GM18873 (cell line): ENCODE measurements around the gene RIMOC1.
"Not testable (repeated sequence)": the region's sequence is repeated elsewhere in the genome, so short reads cannot be mapped to it uniquely, and the experiment has no call there.

Experiments used
- ATAC-seq: cut with Tn5 transposase; IDR thresholded peaks from one replicate; pipeline ENCODE4 v1.9.1; 2021; ENCODE audit warnings: mild to moderate bottlenecking, moderate library complexity, moderate number of reproducible peaks; ENCODE audit not compliant: unreplicated experiment, low FRiP score

Gene RIMOC1

GRCh38 chr5:41885286-41885685 lies 18.9 kb upstream of the RIMOC1 start:
- no peak for ATAC-seq

- no peak for ATAC-seq
These were observed 13.0 kb upstream of the RIMOC1 start for GRCh38 chr5:41891066-41891707.

- no peak for ATAC-seq
These were observed 12.1 kb upstream of the RIMOC1 start for GRCh38 chr5:41892031-41892430.

- ATAC-seq = peak; percentile 65
These were observed 10.9 kb upstream of the RIMOC1 start for GRCh38 chr5:41893074-41893851.

GRCh38 chr5:41896230-41896629 lies 7.9 kb upstream of the RIMOC1 start:
- no peak for ATAC-seq

- no peak for ATAC-seq
These were observed 707 bp upstream of the RIMOC1 start for GRCh38 chr5:41903382-41903891.

GRCh38 chr5:41906151-41906550 lies 2.0 kb downstream of the RIMOC1 start:
- no peak for ATAC-seq

- no peak for ATAC-seq
These were observed 4.4 kb downstream of the RIMOC1 start for GRCh38 chr5:41908374-41909079.

- no peak for ATAC-seq
These were observed 14.0 kb downstream of the RIMOC1 start for GRCh38 chr5:41918105-41918504.

- no peak for ATAC-seq
These were observed 17.0 kb downstream of the RIMOC1 start for GRCh38 chr5:41921166-41921565.

GRCh38 chr5:41921874-41922273 lies 17.7 kb downstream of the RIMOC1 start:
- no peak for ATAC-seq

- no peak for ATAC-seq
These were observed 20.4 kb downstream of the RIMOC1 start for GRCh38 chr5:41924526-41924871.

- ATAC-seq = peak; percentile 94
These were observed 20.9 kb downstream of the RIMOC1 start, which contains the start of gene FBXO4 for GRCh38 chr5:41924872-41925554. Gene FBXO4 (plus strand): TSS chr5:41925281. CDS start chr5:41925310, 29 bp downstream.

- ATAC-seq = peak; percentile 17
These were observed 21.4 kb downstream of the RIMOC1 start for GRCh38 chr5:41925555-41925951.

- ATAC-seq = no peak
These were observed 23.5 kb downstream of the RIMOC1 start for GRCh38 chr5:41927604-41928003.

- no peak for ATAC-seq
These were observed 24.9 kb downstream of the RIMOC1 start for GRCh38 chr5:41929035-41929434.

- ATAC-seq = no peak
These were observed 28.6 kb downstream of the RIMOC1 start for GRCh38 chr5:41932770-41933169.

GRCh38 chr5:41935544-41935943 lies 31.4 kb downstream of the RIMOC1 start:
- ATAC-seq = no peak

GRCh38 chr5:41940641-41941040 lies 36.5 kb downstream of the RIMOC1 start:
- ATAC-seq = no peak

GRCh38 chr5:41945332-41945955 lies 41.3 kb downstream of the RIMOC1 start:
- ATAC-seq = not testable (repeated sequence)
